Measurements from ENCODE around the gene MUC22. TPM values are rescaled to one million over a fixed set of nuclear protein-coding genes. Genes with fewer than 3 reads are reported as not detected.

MUC22 gene
- total and polyA plus RNA-seq, 2 of the 4 experiments (the other 2 are of a cell fraction): 0.02 TPM; not detected in 1

DNA sequence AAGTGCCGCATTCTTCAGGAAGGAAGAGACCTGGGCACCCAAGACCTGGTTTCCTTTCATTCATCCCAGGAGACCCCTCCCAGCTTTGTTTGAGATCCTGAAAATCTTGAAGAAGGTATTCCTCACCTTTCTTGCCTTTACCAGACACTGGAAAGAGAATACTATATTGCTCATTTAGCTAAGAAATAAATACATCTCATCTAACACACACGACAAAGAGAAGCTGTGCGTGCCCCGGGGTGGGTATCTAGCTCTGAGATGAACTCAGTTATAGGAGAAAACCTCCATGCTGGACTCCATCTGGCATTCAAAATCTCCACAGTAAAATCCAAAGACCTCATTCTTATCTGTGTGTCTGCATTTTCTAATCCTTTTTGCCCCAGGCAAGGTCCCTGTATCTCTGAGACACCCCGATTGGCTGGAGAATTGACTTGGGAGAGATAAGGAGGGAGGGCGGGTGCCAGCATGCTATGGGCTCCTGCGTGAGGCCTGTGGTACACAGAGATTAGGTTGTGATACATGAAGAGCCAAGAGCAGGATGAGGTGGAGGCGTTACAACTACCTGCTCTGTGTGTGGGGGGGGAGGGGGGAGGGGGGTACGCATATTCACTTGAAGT lies 22.0 kb upstream of the MUC22 start:
- H3K4me1 ChIP-seq (ENCODE audit: control insufficient read depth, insufficient read depth, low read length): no peaks in the 10 kb centered on the region
- no peak overlapping the region for H4K5ac ChIP-seq (ENCODE audit: low read depth, low read length)
- no peak overlapping the region for H2BK15ac ChIP-seq (ENCODE audit: low read depth, low read length)
- H2BK120ac ChIP-seq (ENCODE audit: low read depth, low read length): no peak overlapping the region
- in situ Hi-C loops (cut with MboI; ENCODE audit: low sequenced_read_pairs) (no loop called here), dilution Hi-C loops (cut with HindIII; ENCODE audit: low sequenced_read_pairs, unreplicated experiment) (no loop called here), intact Hi-C loops (cut with micrococcal nuclease) (no loop called here)
- H3K4me2 ChIP-seq (ENCODE audit: low read depth, low read length): no peak overlapping the region
- ChIA-PET CTCF (no interaction called here), POLR2A (ENCODE audit: unreplicated experiment) (no interaction called here)
- peaks cover 19% of the 10 kb centered on the region for H3K27me3 ChIP-seq (ENCODE audit: control insufficient read depth, insufficient read depth, low read length)
- no peak overlapping the region for H3K23ac ChIP-seq (ENCODE audit: low read depth, low read length)
- H3K9ac ChIP-seq (ENCODE audit: low read depth, low read length): no peak overlapping the region
- TF ChIP-seq SMC3 (IDR thresholded peaks at IDR 0.05; ENCODE audit: low read depth, low read length) (no peak), NFE2L2 (IDR thresholded peaks at IDR 0.05; ENCODE audit: low read depth, low read length) (no peak), RFX5 (IDR thresholded peaks at IDR 0.05; ENCODE audit: low read depth, low read length) (no peak), MAFK (IDR thresholded peaks at IDR 0.05; ENCODE audit: low read depth, low read length) (no peak), MAZ (IDR thresholded peaks at IDR 0.05; ENCODE audit: borderline replicate concordance, low read depth, low read length) (no peak), MXI1 (IDR thresholded peaks at IDR 0.05; ENCODE audit: borderline replicate concordance, low read depth, low read length) (no peak), CTCF (conservative IDR thresholded peaks at IDR 0.05; ENCODE audit: low read depth, low read length) (no peak), BHLHE40 (IDR thresholded peaks at IDR 0.05; ENCODE audit: low read depth, low read length) (no peak), USF2 (IDR thresholded peaks at IDR 0.05; ENCODE audit: low read depth, low read length) (no peak), RCOR1 (IDR thresholded peaks at IDR 0.05; ENCODE audit: insufficient replicate concordance, low read length) (no peak), RAD21 (IDR thresholded peaks at IDR 0.05; ENCODE audit: low read length) (no peak), CEBPB (IDR thresholded peaks at IDR 0.05; ENCODE audit: low read depth, low read length) (no peak), ELK1 (IDR thresholded peaks at IDR 0.05; ENCODE audit: borderline replicate concordance, low read depth, low read length) (no peak), CHD1 (IDR thresholded peaks at IDR 0.05; ENCODE audit: low read depth, low read length) (no peak), POLR2A (IDR thresholded peaks at IDR 0.05; ENCODE audit: low read depth, low read length) (no peak), FOS (IDR thresholded peaks at IDR 0.05; ENCODE audit: low read depth, low read length) (no peak)
- H2AK5ac ChIP-seq (ENCODE audit: low read depth, low read length): no peak overlapping the region
- no peak overlapping the region for H3K4me3 ChIP-seq (ENCODE audit: insufficient read depth, low read depth, low read length)
- no CpG with 5 or more reads among the region's 9 CpGs for WGBS, 2 experiments (ENCODE audit: extremely low coverage in 2 of 2, insufficient read length in 1 of 2)
- H3K18ac ChIP-seq (ENCODE audit: low read depth, low read length): no peak overlapping the region
- no peak for DNase-seq
- no peaks in the 10 kb centered on the region; the same call in 1 of the 2 replicates for H4K20me1 ChIP-seq (ENCODE audit: insufficient read depth, low read length)
- no peak overlapping the region for H2BK5ac ChIP-seq (ENCODE audit: low read depth, low read length, poor library complexity, severe bottlenecking)
- no peaks in the 10 kb centered on the region for H3K36me3 ChIP-seq (ENCODE audit: control insufficient read depth, insufficient read depth, low read length)
- H3K4ac ChIP-seq (ENCODE audit: low read depth, low read length): no peak overlapping the region
- H3K56ac ChIP-seq (ENCODE audit: extremely low read depth, insufficient read depth, low read length): no peak overlapping the region
- BruUV-seq (replicated peaks): no TSS peak
- no peak overlapping the region for H2BK20ac ChIP-seq (ENCODE audit: low read depth, low read length)
- H3K9me1 ChIP-seq (ENCODE audit: insufficient read depth, low read length): no peaks in the 10 kb centered on the region
- H3K27ac ChIP-seq (ENCODE audit: insufficient read depth, low read length): no peak overlapping the region
- no peaks in the 10 kb centered on the region for H3K79me1 ChIP-seq (ENCODE audit: low read depth in 1 of 2, low read length in 2 of 2)
- ATAC-seq (ENCODE audit: low read depth): no peak
- H3K14ac ChIP-seq (replicated peaks; ENCODE audit: low read depth, low read length): no peak overlapping the region
- H3K9me3 ChIP-seq (ENCODE audit: control insufficient read depth, insufficient read depth, low read length): no peaks in the 10 kb centered on the region
- no peak overlapping the region for H4K8ac ChIP-seq (ENCODE audit: low read depth in 2 of 2, low read length in 2 of 2)
- H2AK9ac ChIP-seq (replicated peaks; ENCODE audit: low read depth, low read length, poor library complexity): no peak overlapping the region
- H2AFZ ChIP-seq (replicated peaks; ENCODE audit: low read length, poor library complexity): no peak overlapping the region
- no peak overlapping the region for H4K91ac ChIP-seq (ENCODE audit: insufficient read depth, low read depth, low read length)

All from IMR-90 (cell line).